ENCODE data around the gene SUSD5.

The SUSD5 gene

GRCh38 chr3:33137691-33138090 lies 80.9 kb downstream of the SUSD5 start:
- Histone ChIP-seq H3K36me3 (ENCODE audit: control insufficient read depth in 2 of 2, insufficient read depth in 1 of 2, low read length in 2 of 2) (peaks cover 13 to 51% of the 10 kb centered on the region in 2 experiments; a peak in 2 of 3 replicates), H3K4me1 (ENCODE audit: control insufficient read depth, insufficient read depth, low read length) (no peaks in the 10 kb centered on the region), H3K9me3 (ENCODE audit: control insufficient read depth, insufficient read depth, low read depth, low read length) (no peaks in the 10 kb centered on the region), H3K27ac (ENCODE audit: extremely low read depth, low read depth, low read length) (no peak overlapping the region), H3K4me3 (ENCODE audit: low read depth, low read length) (no peak overlapping the region)
- CTCF ChIA-PET, result interaction anchor here (0.6 to 1.0 kb wide), 2 partner anchors 9 to 161 kb away, joined by 3 read pairs; no protein-coding TSS in a partner anchor
- POLR2A ChIA-PET, result no interaction called here
- no peak for TF ChIP-seq ZNF426 (tag by site-specific recombination; IDR thresholded peaks at IDR 0.05)
- TF ChIP-seq ZNF785 (tag by site-specific recombination; IDR thresholded peaks at IDR 0.05), result no peak
- no peak for TF ChIP-seq KLF8 (tag by site-specific recombination; IDR thresholded peaks at IDR 0.05)
- TF ChIP-seq, protein P1, sequence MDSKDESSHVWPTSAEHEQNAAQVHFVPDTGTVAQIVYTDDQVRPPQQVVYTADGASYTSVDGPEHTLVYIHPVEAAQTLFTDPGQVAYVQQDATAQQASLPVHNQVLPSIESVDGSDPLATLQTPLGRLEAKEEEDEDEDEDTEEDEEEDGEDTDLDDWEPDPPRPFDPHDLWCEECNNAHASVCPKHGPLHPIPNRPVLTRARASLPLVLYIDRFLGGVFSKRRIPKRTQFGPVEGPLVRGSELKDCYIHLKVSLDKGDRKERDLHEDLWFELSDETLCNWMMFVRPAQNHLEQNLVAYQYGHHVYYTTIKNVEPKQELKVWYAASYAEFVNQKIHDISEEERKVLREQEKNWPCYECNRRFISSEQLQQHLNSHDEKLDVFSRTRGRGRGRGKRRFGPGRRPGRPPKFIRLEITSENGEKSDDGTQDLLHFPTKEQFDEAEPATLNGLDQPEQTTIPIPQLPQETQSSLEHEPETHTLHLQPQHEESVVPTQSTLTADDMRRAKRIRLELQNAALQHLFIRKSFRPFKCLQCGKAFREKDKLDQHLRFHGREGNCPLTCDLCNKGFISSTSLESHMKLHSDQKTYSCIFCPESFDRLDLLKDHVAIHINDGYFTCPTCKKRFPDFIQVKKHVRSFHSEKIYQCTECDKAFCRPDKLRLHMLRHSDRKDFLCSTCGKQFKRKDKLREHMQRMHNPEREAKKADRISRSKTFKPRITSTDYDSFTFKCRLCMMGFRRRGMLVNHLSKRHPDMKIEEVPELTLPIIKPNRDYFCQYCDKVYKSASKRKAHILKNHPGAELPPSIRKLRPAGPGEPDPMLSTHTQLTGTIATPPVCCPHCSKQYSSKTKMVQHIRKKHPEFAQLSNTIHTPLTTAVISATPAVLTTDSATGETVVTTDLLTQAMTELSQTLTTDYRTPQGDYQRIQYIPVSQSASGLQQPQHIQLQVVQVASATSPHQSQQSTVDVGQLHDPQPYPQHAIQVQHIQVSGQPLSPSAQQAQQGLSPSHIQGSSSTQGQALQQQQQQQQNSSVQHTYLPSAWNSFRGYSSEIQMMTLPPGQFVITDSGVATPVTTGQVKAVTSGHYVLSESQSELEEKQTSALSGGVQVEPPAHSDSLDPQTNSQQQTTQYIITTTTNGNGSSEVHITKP (tag by site-specific recombination; IDR thresholded peaks at IDR 0.05), result no peak
- no peak for TF ChIP-seq ZNF391 (tag by site-specific recombination; IDR thresholded peaks at IDR 0.05; ENCODE audit: borderline replicate concordance, low read depth)
- TF ChIP-seq ZNF843 (tag by site-specific recombination; IDR thresholded peaks at IDR 0.05), result no peak
- no peak for TF ChIP-seq ZNF692 (tag by site-specific recombination; IDR thresholded peaks at IDR 0.05)

GRCh38 chr3:33134026-33134625 lies 84.5 kb downstream of the SUSD5 start:
- H3K4me3 ChIP-seq (ENCODE audit: low read depth, low read length), result no peak overlapping the region
- ChIA-PET POLR2A (no interaction called here), CTCF (interaction anchor here (0.7 to 8.4 kb wide), 3 partner anchors 123 to 603 kb away, joined by 3 to 113 read pairs (median 4); no protein-coding TSS in a partner anchor)
- no peak for TF ChIP-seq BCL11B (tag by site-specific recombination; IDR thresholded peaks at IDR 0.05; ENCODE audit: low read depth)
- TF ChIP-seq, protein P2, sequence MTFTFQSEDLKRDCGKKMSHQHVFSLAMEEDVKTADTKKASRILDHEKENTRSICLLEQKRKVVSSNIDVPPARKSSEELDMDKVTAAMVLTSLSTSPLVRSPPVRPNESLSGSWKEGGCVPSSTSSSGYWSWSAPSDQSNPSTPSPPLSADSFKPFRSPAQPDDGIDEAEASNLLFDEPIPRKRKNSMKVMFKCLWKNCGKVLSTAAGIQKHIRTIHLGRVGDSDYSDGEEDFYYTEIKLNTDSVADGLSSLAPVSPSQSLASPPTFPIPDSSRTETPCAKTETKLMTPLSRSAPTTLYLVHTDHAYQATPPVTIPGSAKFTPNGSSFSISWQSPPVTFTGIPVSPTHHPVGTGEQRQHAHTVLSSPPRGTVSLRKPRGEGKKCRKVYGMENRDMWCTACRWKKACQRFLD (tag by site-specific recombination; IDR thresholded peaks at IDR 0.05), result no peak
- no peak for TF ChIP-seq ZBTB20 (tag by site-specific recombination; IDR thresholded peaks at IDR 0.05)
- TF ChIP-seq HOXD13 (CRISPR knock-in tag; IDR thresholded peaks at IDR 0.05; ENCODE audit: borderline replicate concordance), result no peak
- no peak for TF ChIP-seq ZNF157 (tag by site-specific recombination; IDR thresholded peaks at IDR 0.05)
- no peak for TF ChIP-seq ZBTB11 (tag by site-specific recombination; conservative IDR thresholded peaks at IDR 0.05; ENCODE audit: low read depth)
- TF ChIP-seq ZNF302 (tag by site-specific recombination; IDR thresholded peaks at IDR 0.05; ENCODE audit: low read depth), result no peak
- TF ChIP-seq ZNF146 (tag by site-specific recombination; IDR thresholded peaks at IDR 0.05), result no peak
- no peak for TF ChIP-seq KLF9 (tag by site-specific recombination; IDR thresholded peaks at IDR 0.05; ENCODE audit: low read depth)
- TF ChIP-seq ZNF155 (tag by site-specific recombination; IDR thresholded peaks at IDR 0.05), result no peak
- no peak for TF ChIP-seq ZBTB17 (tag by site-specific recombination; IDR thresholded peaks at IDR 0.05)
- TF ChIP-seq ZNF544 (tag by site-specific recombination; IDR thresholded peaks at IDR 0.05), result no peak
- TF ChIP-seq KLF7 (tag by site-specific recombination; IDR thresholded peaks at IDR 0.05; ENCODE audit: borderline replicate concordance), result no peak
- TF ChIP-seq ZBTB26 (tag by site-specific recombination; optimal IDR thresholded peaks at IDR 0.05), result no peak
- no peak for TF ChIP-seq ZFP41 (tag by site-specific recombination; IDR thresholded peaks at IDR 0.05; ENCODE audit: borderline replicate concordance)
- no peak for TF ChIP-seq ZNF510 (tag by site-specific recombination; IDR thresholded peaks at IDR 0.05; ENCODE audit: insufficient replicate concordance)
- TF ChIP-seq ZNF350 (tag by site-specific recombination; IDR thresholded peaks at IDR 0.05), result no peak
- no peaks in the 10 kb centered on the region for H3K4me1 ChIP-seq (ENCODE audit: control insufficient read depth, insufficient read depth, low read length)
- no peaks in the 10 kb centered on the region for H3K9me3 ChIP-seq (ENCODE audit: control insufficient read depth, insufficient read depth, low read depth, low read length)
- H3K36me3 ChIP-seq (ENCODE audit: control insufficient read depth in 2 of 2, insufficient read depth in 1 of 2, low read length in 2 of 2), result peaks cover 11 to 54% of the 10 kb centered on the region in 2 experiments; a peak in 2 of 3 replicates
- no peak overlapping the region for H3K27ac ChIP-seq (ENCODE audit: extremely low read depth, low read depth, low read length)

Measured in HEK293 (cell line).